Raji (cell line): ENCODE results near the gene HSPB9.

Experiments used
- POLR2A ChIP-seq: IDR thresholded peaks from 2 replicates; pipeline ENCODE4 v1.6.1; 2011; ENCODE audit warnings: low read depth, low read length, control low read depth; ENCODE audit not compliant: insufficient read depth

HSPB9 gene, protein sequence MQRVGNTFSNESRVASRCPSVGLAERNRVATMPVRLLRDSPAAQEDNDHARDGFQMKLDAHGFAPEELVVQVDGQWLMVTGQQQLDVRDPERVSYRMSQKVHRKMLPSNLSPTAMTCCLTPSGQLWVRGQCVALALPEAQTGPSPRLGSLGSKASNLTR

DNA sequence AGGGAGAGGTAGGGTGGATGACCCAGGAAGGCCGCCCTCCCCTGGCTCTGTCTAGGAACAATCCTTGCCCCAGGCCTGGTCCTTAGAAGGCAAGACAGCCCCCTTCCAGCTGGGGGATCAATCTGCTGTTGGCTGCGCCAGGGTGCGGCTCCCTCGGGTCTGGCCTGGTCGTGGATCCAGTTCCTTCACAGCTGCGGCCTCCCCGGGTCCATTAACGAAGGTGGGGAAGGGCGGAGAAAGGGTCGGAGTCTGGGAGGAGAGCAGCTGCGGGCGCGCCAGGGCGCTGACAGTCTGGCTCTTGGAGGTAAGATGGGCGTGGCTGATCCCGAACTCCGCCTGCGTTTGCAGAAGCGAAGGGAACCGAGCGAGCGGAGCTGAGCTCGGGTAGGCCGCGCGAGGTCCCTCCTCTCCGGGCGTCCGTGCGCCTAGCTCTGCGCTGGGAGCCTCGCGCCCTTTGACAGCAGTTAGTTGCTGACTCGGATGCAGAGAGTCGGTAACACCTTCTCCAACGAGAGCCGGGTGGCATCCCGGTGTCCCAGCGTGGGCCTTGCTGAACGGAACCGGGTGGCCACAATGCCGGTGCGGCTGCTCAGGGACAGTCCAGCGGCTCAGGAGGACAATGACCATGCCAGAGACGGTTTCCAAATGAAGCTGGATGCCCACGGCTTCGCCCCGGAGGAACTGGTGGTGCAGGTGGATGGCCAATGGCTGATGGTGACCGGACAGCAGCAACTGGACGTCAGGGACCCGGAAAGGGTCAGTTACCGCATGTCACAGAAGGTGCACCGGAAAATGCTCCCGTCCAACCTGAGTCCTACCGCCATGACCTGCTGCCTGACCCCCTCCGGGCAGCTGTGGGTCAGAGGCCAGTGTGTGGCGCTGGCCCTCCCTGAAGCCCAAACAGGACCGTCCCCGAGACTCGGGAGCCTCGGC is at the start of gene HSPB9:
TSS of gene HSPB9 (plus strand) at position 434 of the 933 bp plus-strand sequence. CDS start at position 481, 47 bp downstream.
- TF ChIP-seq POLR2A, result no peak

DNA sequence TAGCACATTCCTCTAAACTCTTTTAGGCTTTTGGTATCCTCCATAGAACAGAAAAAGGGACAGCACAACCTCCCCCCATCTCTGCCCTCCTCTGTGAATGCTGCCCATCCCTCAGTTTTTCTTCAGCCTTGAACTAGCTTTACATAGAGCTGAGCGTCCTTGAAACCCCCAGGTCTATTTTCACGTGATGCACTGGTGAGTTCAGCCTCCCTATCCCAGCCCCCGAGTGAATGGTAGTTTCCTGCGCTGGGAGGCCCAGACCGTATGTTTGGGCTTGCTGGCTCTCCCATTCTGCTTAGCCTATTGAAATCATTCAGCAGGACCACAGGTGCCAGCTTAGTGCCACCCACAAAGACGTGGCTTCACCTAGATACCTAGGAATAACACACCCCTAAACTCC is 46.8 kb upstream of the HSPB9 start:
- no peak for TF ChIP-seq POLR2A

- TF ChIP-seq POLR2A, result no peak
Measured at GRCh38 chr17:42076797-42077559, 45.6 kb upstream of the HSPB9 start.

DNA sequence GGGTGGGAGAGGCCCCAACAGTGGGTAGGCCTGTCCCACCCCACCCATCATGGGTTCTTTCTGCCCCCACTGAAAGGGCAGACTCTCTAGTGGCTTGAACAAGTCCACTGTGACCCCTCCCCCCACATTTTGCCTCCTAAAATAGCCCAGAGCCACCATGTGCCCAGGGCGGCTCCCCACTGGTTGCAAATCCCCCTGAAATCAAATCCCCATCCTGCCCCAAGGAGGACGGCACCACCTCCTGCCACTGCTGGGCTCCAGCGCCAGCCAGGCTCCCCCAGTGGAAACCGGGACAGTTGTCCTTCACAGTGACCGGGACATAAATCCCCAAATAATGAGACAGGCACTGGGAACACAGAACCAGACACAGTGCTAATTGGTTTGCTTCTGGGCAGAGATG is 44.8 kb upstream of the HSPB9 start:
- no peak for TF ChIP-seq POLR2A

DNA sequence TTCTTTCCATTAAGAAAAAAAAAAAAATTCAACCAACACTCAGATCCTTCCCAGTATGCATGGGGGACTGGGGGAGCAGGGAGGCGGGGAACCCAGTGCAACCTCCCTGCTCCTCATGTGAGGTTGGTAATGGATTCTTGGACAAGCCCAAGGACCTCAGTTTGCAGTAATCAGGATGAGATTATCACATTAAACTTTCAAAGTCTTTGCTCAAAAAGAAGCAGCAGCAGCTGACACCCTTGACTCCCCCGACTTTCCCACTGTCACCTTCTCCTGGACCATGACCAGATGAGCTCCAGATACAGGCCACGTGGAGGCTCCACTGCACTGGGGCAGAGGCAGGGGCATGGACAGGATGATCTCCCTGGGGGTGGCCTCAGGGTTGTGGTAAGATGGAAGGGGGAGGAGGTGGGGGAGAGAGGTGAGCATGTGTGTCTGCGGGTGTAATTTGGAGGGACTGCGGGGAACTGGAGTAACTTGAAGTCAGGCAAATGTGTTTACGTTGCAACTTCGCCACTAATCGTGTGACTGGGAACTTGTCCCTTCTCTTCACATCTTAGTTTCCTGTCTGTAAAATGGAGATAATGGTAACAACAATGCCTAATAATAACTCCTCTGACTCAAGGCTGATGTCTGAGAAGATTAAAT is 44.1 kb upstream of the HSPB9 start:
- TF ChIP-seq POLR2A, result no peak

- no peak for TF ChIP-seq POLR2A
Measured at GRCh38 chr17:42079541-42079940, 43.1 kb upstream of the HSPB9 start.

DNA sequence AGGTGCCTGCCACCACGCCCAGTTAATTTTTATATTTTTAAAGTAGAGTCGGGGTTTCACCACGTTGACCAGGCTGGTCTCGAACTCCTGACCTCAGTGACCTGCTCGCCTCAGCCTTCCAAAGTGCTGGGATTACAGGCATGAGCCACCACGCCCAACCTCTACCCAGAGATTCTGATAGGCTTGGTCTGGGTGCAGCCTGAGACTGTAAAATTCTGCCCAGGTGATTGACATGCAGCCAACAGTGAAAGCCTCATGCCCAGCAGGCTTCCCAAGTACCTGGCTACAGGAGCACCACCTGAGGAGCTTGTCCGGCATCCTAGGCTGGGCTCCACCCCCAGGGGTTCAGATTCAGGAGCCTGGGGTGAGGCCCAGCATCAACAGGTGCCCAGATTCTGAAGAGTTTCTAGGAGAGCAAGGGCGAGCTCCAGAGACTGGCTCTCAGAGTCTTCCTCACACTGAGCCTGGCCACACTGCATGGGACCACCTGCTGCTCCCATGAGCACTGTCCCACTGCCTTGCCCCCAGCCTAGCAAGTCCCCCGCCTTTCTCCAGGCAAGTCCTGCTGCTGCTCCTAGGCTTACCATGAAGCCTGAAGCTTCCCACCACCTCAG is 41.0 kb upstream of the HSPB9 start:
- TF ChIP-seq POLR2A, result no peak

- TF ChIP-seq POLR2A, result no peak
Measured at GRCh38 chr17:42087042-42087701, 35.4 kb upstream of the HSPB9 start.

GRCh38 chr17:42087736-42088705 is 34.6 kb upstream of the HSPB9 start:
- TF ChIP-seq POLR2A, result no peak

- TF ChIP-seq POLR2A, result no peak
Measured at GRCh38 chr17:42088736-42089135, 33.9 kb upstream of the HSPB9 start.

GRCh38 chr17:42090964-42091790 is 31.4 kb upstream of the HSPB9 start:
- no peak for TF ChIP-seq POLR2A

GRCh38 chr17:42092939-42093338 is 29.7 kb upstream of the HSPB9 start:
- no peak for TF ChIP-seq POLR2A
